ENCODE results near the gene FALEC.

The FALEC gene

GRCh38 chr1:150582371-150582770 is 66.8 kb downstream of the FALEC start:
- Histone ChIP-seq H3K27me3 (replicated peaks) (no peaks in the 10 kb centered on the region), H3K27ac (no peak overlapping the region)

More at GRCh38 chr1:150582371-150582770, 66.8 kb downstream of the FALEC start:
- Histone ChIP-seq H3K36me3 (replicated peaks) (peaks cover 20% of the 10 kb centered on the region), H3K4me3 (ENCODE audit: low read depth, low read length) (no peak overlapping the region)
- in situ Hi-C loops (cut with HindIII; ENCODE audit: low pct_ligation_motif_present, low sequenced_read_pairs), result no loop called here
- no peak for DNase-seq
- no peak for TF ChIP-seq CTCF (IDR thresholded peaks at IDR 0.05; ENCODE audit: low read depth, low read length, missing control alignments)

Measured in brain microvascular endothelial cell (primary cell).